ENCODE results near the gene SLC12A4.

- TF ChIP-seq CTCF (optimal IDR thresholded peaks at IDR 0.05 in 1 of 3, IDR thresholded peaks at IDR 0.05 in 1 of 3, conservative IDR thresholded peaks at IDR 0.05 in 1 of 3; ENCODE audit: extremely low read depth in 1 of 3, insufficient read depth in 2 of 3, low read length in 3 of 3) (no peak), EZH2 (IDR thresholded peaks at IDR 0.05; ENCODE audit: low read length) (no peak)
Measured at GRCh38 chr16:67935402-67936123, 32.9 kb downstream of the SLC12A4 start.

Measured in keratinocyte (primary cell).